ENCODE measurements around the gene SPAG8. TPM values are rescaled to one million over a fixed set of nuclear protein-coding genes. Genes with fewer than 3 reads are reported as not detected.

Gene SPAG8
- total and polyA plus RNA-seq, 4 donors = 4.2 to 54.4 (median 14.6) TPM

- H3K4me3 ChIP-seq (ENCODE audit: low read depth, low read length) = no peak overlapping the region
- no peaks in the 10 kb centered on the region for H3K27me3 ChIP-seq (ENCODE audit: control insufficient read depth, insufficient read depth, low read length)
- H3K9me3 ChIP-seq (ENCODE audit: control insufficient read depth, insufficient read depth, low read length) = no peaks in the 10 kb centered on the region
- peaks cover 2% of the 10 kb centered on the region for H3K36me3 ChIP-seq (ENCODE audit: control insufficient read depth, insufficient read depth, low read length)
- no peak for DNase-seq (ENCODE audit: low read depth in 4 of 6, low spot score in 6 of 6)
- H3K4me1 ChIP-seq (ENCODE audit: control insufficient read depth, insufficient read depth, low read length) = no peaks in the 10 kb centered on the region
- no CpG with 5 or more reads among the region's 2 CpGs for WGBS (ENCODE audit: insufficient coverage)
- no peak overlapping the region for H3K27ac ChIP-seq (ENCODE audit: low read depth, low read length)
Measured at GRCh38 chr9:35766997-35767396, 45.1 kb downstream of the SPAG8 start.

GRCh38 chr9:35763803-35764202 is 48.3 kb downstream of the SPAG8 start:
- no CpG with 5 or more reads among the region's 1 CpG for whole genome bisulfite sequencing (ENCODE audit: insufficient coverage)
- H3K4me1 ChIP-seq (ENCODE audit: control insufficient read depth, insufficient read depth, low read length) = no peaks in the 10 kb centered on the region
- H3K36me3 ChIP-seq (ENCODE audit: control insufficient read depth, insufficient read depth, low read length) = no peaks in the 10 kb centered on the region
- no peaks in the 10 kb centered on the region for H3K27me3 ChIP-seq (ENCODE audit: control insufficient read depth, insufficient read depth, low read length)
- no peak overlapping the region for H3K27ac ChIP-seq (ENCODE audit: low read depth, low read length)
- H3K9me3 ChIP-seq (ENCODE audit: control insufficient read depth, insufficient read depth, low read length) = no peaks in the 10 kb centered on the region
- no peak for DNase-seq (ENCODE audit: low read depth in 4 of 6, low spot score in 6 of 6)
- no peak overlapping the region for H3K4me3 ChIP-seq (ENCODE audit: low read depth, low read length)

GRCh38 chr9:35763181-35763580 is 48.9 kb downstream of the SPAG8 start:
- Histone ChIP-seq H3K36me3 (ENCODE audit: control insufficient read depth, insufficient read depth, low read length) (no peaks in the 10 kb centered on the region), H3K4me1 (ENCODE audit: control insufficient read depth, insufficient read depth, low read length) (no peaks in the 10 kb centered on the region), H3K27ac (ENCODE audit: low read depth, low read length) (no peak overlapping the region), H3K4me3 (ENCODE audit: low read depth, low read length) (no peak overlapping the region), H3K9me3 (ENCODE audit: control insufficient read depth, insufficient read depth, low read length) (no peaks in the 10 kb centered on the region), H3K27me3 (ENCODE audit: control insufficient read depth, insufficient read depth, low read length) (no peaks in the 10 kb centered on the region)
- no peak for DNase-seq (ENCODE audit: low read depth in 4 of 6, low spot score in 6 of 6)
- WGBS (ENCODE audit: insufficient coverage) = no CpG with 5 or more reads among the region's 2 CpGs

GRCh38 chr9:35760651-35761050 is 51.4 kb downstream of the SPAG8 start:
- Histone ChIP-seq H3K4me3 (ENCODE audit: low read depth, low read length) (no peak overlapping the region), H3K27me3 (ENCODE audit: control insufficient read depth, insufficient read depth, low read length) (no peaks in the 10 kb centered on the region), H3K9me3 (ENCODE audit: control insufficient read depth, insufficient read depth, low read length) (no peaks in the 10 kb centered on the region), H3K27ac (ENCODE audit: low read depth, low read length) (peak overlapping the region; percentile 47), H3K4me1 (ENCODE audit: control insufficient read depth, insufficient read depth, low read length) (peaks cover 11% of the 10 kb centered on the region), H3K36me3 (ENCODE audit: control insufficient read depth, insufficient read depth, low read length) (peaks cover 3% of the 10 kb centered on the region)
- peak in 2 of 6 donors; percentile 49 to 60 for DNase-seq (ENCODE audit: low read depth in 4 of 6, low spot score in 6 of 6)
- 78% methylated on average over 2 of the region's 2 CpGs for WGBS (ENCODE audit: insufficient coverage)

DNA sequence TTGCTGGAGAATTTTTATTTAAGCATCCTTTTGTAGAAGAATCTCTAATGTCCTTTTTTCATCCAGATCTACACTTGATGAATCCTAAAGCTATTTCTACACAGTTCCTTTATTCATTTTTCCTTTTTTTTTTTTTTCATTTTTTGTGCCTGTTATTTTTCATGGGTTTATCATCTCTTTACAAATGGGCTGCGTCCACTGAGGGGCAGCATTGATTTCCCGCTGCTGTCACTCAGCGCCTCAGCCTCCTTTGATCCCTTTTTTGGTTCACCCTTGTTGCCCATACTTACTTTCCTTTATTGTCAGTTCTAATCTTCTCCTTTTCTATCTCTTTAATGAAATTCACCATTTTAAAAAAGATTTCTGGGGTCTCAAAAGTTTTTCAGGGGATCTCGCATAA is 52.3 kb downstream of the SPAG8 start:
- Histone ChIP-seq H3K27me3 (ENCODE audit: control insufficient read depth, insufficient read depth, low read length) (no peaks in the 10 kb centered on the region), H3K4me3 (ENCODE audit: low read depth, low read length) (no peak overlapping the region), H3K27ac (ENCODE audit: low read depth, low read length) (no peak overlapping the region), H3K9me3 (ENCODE audit: control insufficient read depth, insufficient read depth, low read length) (no peaks in the 10 kb centered on the region), H3K4me1 (ENCODE audit: control insufficient read depth, insufficient read depth, low read length) (peaks cover 11% of the 10 kb centered on the region), H3K36me3 (ENCODE audit: control insufficient read depth, insufficient read depth, low read length) (peaks cover 5% of the 10 kb centered on the region)
- WGBS (ENCODE audit: insufficient coverage) = 93% methylated on average over 4 of the region's 4 CpGs
- no peak for DNase-seq (ENCODE audit: low read depth in 4 of 6, low spot score in 6 of 6)

Small RNA genes lying within 50 kb of the gene (small RNA-seq; reads per million reads assigned to genes)
- gene HINT2 (ENCODE audit: low replicate concordance) = not detected

Other genes starting within 250 kb of the SPAG8 start
- gene TESK1, start 207.0 kb downstream of the SPAG8 start, total RNA-seq = 10 to 100 TPM in 1 of 2 donors, 1 to 10 TPM in 1; 9.0 to 21.8 TPM
- 10 to 100 TPM; 66.2 to 80.8 TPM for gene TESK1, start 207.0 kb downstream of the SPAG8 start, polyA plus RNA-seq (ENCODE audit: insufficient read length in 2 of 2)
- gene CD72, start 193.8 kb downstream of the SPAG8 start, total RNA-seq = 1 to 10 TPM; 1.3 to 1.7 TPM
- gene CD72, start 193.8 kb downstream of the SPAG8 start, polyA plus RNA-seq (ENCODE audit: insufficient read length in 2 of 2) = 1 to 10 TPM in 1 of 2 donors, under 1 TPM in 1; 0.40 to 1.6 TPM
- gene SIT1, start 161.3 kb downstream of the SPAG8 start, total RNA-seq = not detected
- under 1 TPM in 1 of 2 donors, not detected in 1; 0.36 TPM for gene SIT1, start 161.3 kb downstream of the SPAG8 start, polyA plus RNA-seq (ENCODE audit: insufficient read length in 2 of 2)
- over 10,000 TPM; 17,832 to 50,424 TPM for gene RMRP, start 154.2 kb downstream of the SPAG8 start, total RNA-seq
- gene RMRP, start 154.2 kb downstream of the SPAG8 start, polyA plus RNA-seq (ENCODE audit: insufficient read length in 2 of 2) = 1 to 10 TPM in 1 of 2 donors, not detected in 1; 1.8 TPM
- 10 to 100 TPM in 1 of 2 donors, 1 to 10 TPM in 1; 8.3 to 26.6 TPM for gene CCDC107, start 154.0 kb downstream of the SPAG8 start, total RNA-seq
- gene CCDC107, start 154.0 kb downstream of the SPAG8 start, polyA plus RNA-seq (ENCODE audit: insufficient read length in 2 of 2) = 10 to 100 TPM; 34.6 to 38.2 TPM
- gene ARHGEF39, start 147.1 kb downstream of the SPAG8 start, total RNA-seq = 1 to 10 TPM in 1 of 2 donors, under 1 TPM in 1; 0.79 to 1.5 TPM
- 1 to 10 TPM; 3.2 to 4.5 TPM for gene ARHGEF39, start 147.1 kb downstream of the SPAG8 start, polyA plus RNA-seq (ENCODE audit: insufficient read length in 2 of 2)
- gene CA9, start 138.3 kb downstream of the SPAG8 start, total RNA-seq = 1 to 10 TPM in 1 of 2 donors, not detected in 1; 3.1 TPM
- gene CA9, start 138.3 kb downstream of the SPAG8 start, polyA plus RNA-seq (ENCODE audit: insufficient read length in 2 of 2) = under 1 TPM; 0.38 to 0.96 TPM
- 100 to 1,000 TPM in 1 of 2 donors, 10 to 100 TPM in 1; 29.6 to 191 TPM for gene TPM2, start 122.3 kb downstream of the SPAG8 start, total RNA-seq
- gene TPM2, start 122.3 kb downstream of the SPAG8 start, polyA plus RNA-seq (ENCODE audit: insufficient read length in 2 of 2) = 100 to 1,000 TPM in 1 of 2 donors, 10 to 100 TPM in 1; 76.6 to 117 TPM
- 100 to 1,000 TPM in 1 of 2 donors, 10 to 100 TPM in 1; 73.7 to 135 TPM for gene TLN1, start 80.1 kb downstream of the SPAG8 start, total RNA-seq
- gene TLN1, start 80.1 kb downstream of the SPAG8 start, polyA plus RNA-seq (ENCODE audit: insufficient read length in 2 of 2) = 10 to 100 TPM; 75.5 to 90.5 TPM
- 10 to 100 TPM; 29.6 to 48.2 TPM for gene CREB3, start 79.6 kb downstream of the SPAG8 start, total RNA-seq
- gene CREB3, start 79.6 kb downstream of the SPAG8 start, polyA plus RNA-seq (ENCODE audit: insufficient read length in 2 of 2) = 10 to 100 TPM; 50.7 to 53.6 TPM
- 10 to 100 TPM; 46.9 to 74.4 TPM for gene GBA2, start 63.0 kb downstream of the SPAG8 start, total RNA-seq
- 100 to 1,000 TPM; 109 to 131 TPM for gene GBA2, start 63.0 kb downstream of the SPAG8 start, polyA plus RNA-seq (ENCODE audit: insufficient read length in 2 of 2)
- 10 to 100 TPM; 12.7 to 21.2 TPM for gene RGP1, start 63.0 kb downstream of the SPAG8 start, total RNA-seq
- gene RGP1, start 63.0 kb downstream of the SPAG8 start, polyA plus RNA-seq (ENCODE audit: insufficient read length in 2 of 2) = 10 to 100 TPM; 21.9 to 23.5 TPM
- under 1 TPM in 1 of 2 donors, not detected in 1; 0.77 TPM for gene MSMP, start 58.0 kb downstream of the SPAG8 start, total RNA-seq
- 1 to 10 TPM in 1 of 2 donors, not detected in 1; 1.6 TPM for gene MSMP, start 58.0 kb downstream of the SPAG8 start, polyA plus RNA-seq (ENCODE audit: insufficient read length in 2 of 2)
- 10 to 100 TPM; 15.0 to 24.9 TPM for gene NPR2, start 20.7 kb downstream of the SPAG8 start, total RNA-seq
- 10 to 100 TPM; 36.9 to 39.5 TPM for gene NPR2, start 20.7 kb downstream of the SPAG8 start, polyA plus RNA-seq (ENCODE audit: insufficient read length in 2 of 2)
- 10 to 100 TPM; 16.3 to 57.5 TPM for gene HINT2, start 2.8 kb upstream of the SPAG8 start, total RNA-seq
- 10 to 100 TPM; 39.4 to 43.4 TPM for gene HINT2, start 2.8 kb upstream of the SPAG8 start, polyA plus RNA-seq (ENCODE audit: insufficient read length in 2 of 2)
- under 1 TPM in 1 of 2 donors, not detected in 1; 0.06 TPM for gene FAM221B, start 16.5 kb upstream of the SPAG8 start, total RNA-seq
- gene FAM221B, start 16.5 kb upstream of the SPAG8 start, polyA plus RNA-seq (ENCODE audit: insufficient read length in 2 of 2) = under 1 TPM; 0.41 to 0.73 TPM
- 1 to 10 TPM; 7.3 to 10.0 TPM for gene TMEM8B, start 17.0 kb upstream of the SPAG8 start, total RNA-seq
- gene TMEM8B, start 17.0 kb upstream of the SPAG8 start, polyA plus RNA-seq (ENCODE audit: insufficient read length in 2 of 2) = 10 to 100 TPM; 58.1 to 58.8 TPM
- under 1 TPM in 1 of 2 donors, not detected in 1; 0.10 TPM for gene OR13J1, start 58.1 kb upstream of the SPAG8 start, total RNA-seq
- under 1 TPM in 1 of 2 donors, not detected in 1; 0.35 TPM for gene OR13J1, start 58.1 kb upstream of the SPAG8 start, polyA plus RNA-seq (ENCODE audit: insufficient read length in 2 of 2)
- gene HRCT1, start 93.9 kb upstream of the SPAG8 start, total RNA-seq = 1 to 10 TPM in 1 of 2 donors, not detected in 1; 1.6 TPM
- gene HRCT1, start 93.9 kb upstream of the SPAG8 start, polyA plus RNA-seq (ENCODE audit: insufficient read length in 2 of 2) = 1 to 10 TPM in 1 of 2 donors, under 1 TPM in 1; 0.81 to 1.2 TPM
- gene SPAAR, start 97.2 kb upstream of the SPAG8 start, total RNA-seq = under 1 TPM; 0.69 to 0.77 TPM
- gene SPAAR, start 97.2 kb upstream of the SPAG8 start, polyA plus RNA-seq (ENCODE audit: insufficient read length in 2 of 2) = 1 to 10 TPM; 1.6 to 1.8 TPM
- gene OR2S2, start 145.9 kb upstream of the SPAG8 start, total RNA-seq = not detected
- gene OR2S2, start 145.9 kb upstream of the SPAG8 start, polyA plus RNA-seq (ENCODE audit: insufficient read length in 2 of 2) = not detected
- gene RECK, start 224.7 kb upstream of the SPAG8 start, total RNA-seq = 10 to 100 TPM; 19.2 to 19.4 TPM
- 10 to 100 TPM; 10.9 to 15.4 TPM for gene RECK, start 224.7 kb upstream of the SPAG8 start, polyA plus RNA-seq (ENCODE audit: insufficient read length in 2 of 2)